ENCODE measurements around the gene HOXA9.

HOXA9 gene

GRCh38 chr7:27139334-27140125, 25.8 kb downstream of the HOXA9 start:
- H3K4me1 Mint-ChIP-seq = peaks cover 2% of the 10 kb centered on the region
- H3K36me3 Mint-ChIP-seq = no peaks in the 10 kb centered on the region
- ATAC-seq (ENCODE audit: low read depth) = no peak
- no peak overlapping the region for H3K4me3 Mint-ChIP-seq
- H3K27me3 Mint-ChIP-seq = peaks cover 9% of the 10 kb centered on the region
- H3K9me3 Mint-ChIP-seq = no peaks in the 10 kb centered on the region
- DNase-seq (ENCODE audit: low spot score in 2 of 2) = no peak
- H3K27ac Mint-ChIP-seq = no peak overlapping the region

- Mint-ChIP-seq H3K4me3 (no peak overlapping the region), H3K27ac (no peak overlapping the region), H3K27me3 (peaks cover 13% of the 10 kb centered on the region), H3K4me1 (peaks cover 2% of the 10 kb centered on the region), H3K9me3 (no peaks in the 10 kb centered on the region), H3K36me3 (no peaks in the 10 kb centered on the region)
- DNase-seq (ENCODE audit: low spot score in 2 of 2) = no peak
- no peak for ATAC-seq (ENCODE audit: low read depth)
Measured at GRCh38 chr7:27138985-27139333, 26.4 kb downstream of the HOXA9 start.

- peaks cover 17% of the 10 kb centered on the region for H3K27me3 Mint-ChIP-seq
- no peak overlapping the region for H3K27ac Mint-ChIP-seq
- no peaks in the 10 kb centered on the region for H3K9me3 Mint-ChIP-seq
- no peaks in the 10 kb centered on the region for H3K36me3 Mint-ChIP-seq
- DNase-seq (ENCODE audit: low spot score in 2 of 2) (no peak), ATAC-seq (ENCODE audit: low read depth) (no peak)
- peaks cover 2% of the 10 kb centered on the region for H3K4me1 Mint-ChIP-seq
- no peak overlapping the region for H3K4me3 Mint-ChIP-seq
Measured at GRCh38 chr7:27138472-27138871, 26.9 kb downstream of the HOXA9 start.

- no peak overlapping the region for H3K4me3 Mint-ChIP-seq
- H3K27me3 Mint-ChIP-seq = peaks cover 16% of the 10 kb centered on the region
- H3K36me3 Mint-ChIP-seq = no peaks in the 10 kb centered on the region
- H3K4me1 Mint-ChIP-seq = peaks cover 2% of the 10 kb centered on the region
- no peak overlapping the region for H3K27ac Mint-ChIP-seq
- DNase-seq (ENCODE audit: low spot score in 2 of 2) = no peak
- no peaks in the 10 kb centered on the region for H3K9me3 Mint-ChIP-seq
- ATAC-seq (ENCODE audit: low read depth) = no peak
Measured at GRCh38 chr7:27137640-27138315, 27.6 kb downstream of the HOXA9 start.

- H3K27ac Mint-ChIP-seq = no peak overlapping the region
- H3K4me3 Mint-ChIP-seq = no peak overlapping the region
- H3K27me3 Mint-ChIP-seq = peaks cover 12% of the 10 kb centered on the region
- H3K4me1 Mint-ChIP-seq = no peaks in the 10 kb centered on the region
- DNase-seq (ENCODE audit: low spot score in 2 of 2) = no peak
- H3K36me3 Mint-ChIP-seq = no peaks in the 10 kb centered on the region
- no peak for ATAC-seq (ENCODE audit: low read depth)
- H3K9me3 Mint-ChIP-seq = no peaks in the 10 kb centered on the region
Measured at GRCh38 chr7:27134392-27134791, 30.9 kb downstream of the HOXA9 start.

GRCh38 chr7:27133409-27134231, 31.7 kb downstream of the HOXA9 start:
- Mint-ChIP-seq H3K27ac (no peak overlapping the region), H3K27me3 (peaks cover 16% of the 10 kb centered on the region), H3K4me3 (no peak overlapping the region), H3K36me3 (peaks cover 2% of the 10 kb centered on the region), H3K9me3 (peaks cover 2% of the 10 kb centered on the region), H3K4me1 (no peaks in the 10 kb centered on the region)
- DNase-seq (ENCODE audit: low spot score in 2 of 2) (no peak), ATAC-seq (ENCODE audit: low read depth) (no peak)

GRCh38 chr7:27132978-27133377, 32.4 kb downstream of the HOXA9 start:
- ATAC-seq (ENCODE audit: low read depth) (no peak), DNase-seq (ENCODE audit: low spot score in 2 of 2) (no peak)
- peaks cover 2% of the 10 kb centered on the region for H3K9me3 Mint-ChIP-seq
- peaks cover 2% of the 10 kb centered on the region for H3K36me3 Mint-ChIP-seq
- no peak overlapping the region for H3K4me3 Mint-ChIP-seq
- H3K27ac Mint-ChIP-seq = no peak overlapping the region
- H3K4me1 Mint-ChIP-seq = no peaks in the 10 kb centered on the region
- peaks cover 17% of the 10 kb centered on the region for H3K27me3 Mint-ChIP-seq

GRCh38 chr7:27132214-27132613, 33.1 kb downstream of the HOXA9 start:
- Mint-ChIP-seq H3K4me1 (no peaks in the 10 kb centered on the region), H3K27me3 (peaks cover 17% of the 10 kb centered on the region), H3K27ac (no peak overlapping the region), H3K36me3 (peaks cover 2% of the 10 kb centered on the region), H3K9me3 (peaks cover 2% of the 10 kb centered on the region), H3K4me3 (no peak overlapping the region)
- DNase-seq (ENCODE audit: low spot score in 2 of 2) = no peak
- no peak for ATAC-seq (ENCODE audit: low read depth)

- Mint-ChIP-seq H3K4me3 (peak overlapping the region; percentile 51), H3K4me1 (no peaks in the 10 kb centered on the region), H3K27me3 (peaks cover 17% of the 10 kb centered on the region), H3K27ac (no peak overlapping the region), H3K9me3 (peaks cover 2% of the 10 kb centered on the region), H3K36me3 (peaks cover 2% of the 10 kb centered on the region)
- DNase-seq (ENCODE audit: low spot score in 2 of 2) = no peak
- ATAC-seq (ENCODE audit: low read depth) = no peak
Measured at GRCh38 chr7:27131390-27131819, 33.9 kb downstream of the HOXA9 start.

GRCh38 chr7:27130540-27131389, 34.6 kb downstream of the HOXA9 start, which contains the start of gene HOXA4:
TSS of gene HOXA4 (minus strand) at chr7:27130757. CDS start at chr7:27130733, 24 bp downstream.
- H3K9me3 Mint-ChIP-seq = peaks cover 2% of the 10 kb centered on the region
- no peaks in the 10 kb centered on the region for H3K4me1 Mint-ChIP-seq
- H3K36me3 Mint-ChIP-seq = peaks cover 2% of the 10 kb centered on the region
- ATAC-seq (ENCODE audit: low read depth) (peak; percentile 90), DNase-seq (ENCODE audit: low spot score in 2 of 2) (peak; percentile 40 to 61)
- H3K27me3 Mint-ChIP-seq = peaks cover 18% of the 10 kb centered on the region
- H3K27ac Mint-ChIP-seq = no peak within 1 kb of the TSS
- peak within 1 kb of the TSS; percentile 51 for H3K4me3 Mint-ChIP-seq

- Mint-ChIP-seq H3K9me3 (peaks cover 2% of the 10 kb centered on the region), H3K4me3 (no peak overlapping the region), H3K27ac (no peak overlapping the region), H3K36me3 (peaks cover 2% of the 10 kb centered on the region), H3K27me3 (peaks cover 20% of the 10 kb centered on the region), H3K4me1 (no peaks in the 10 kb centered on the region)
- DNase-seq (ENCODE audit: low spot score in 2 of 2) (peak in 1 of 2 donors; percentile 18), ATAC-seq (ENCODE audit: low read depth) (peak; percentile 33)
Measured at GRCh38 chr7:27129729-27130539, 35.4 kb downstream of the HOXA9 start.

GRCh38 chr7:27128776-27129728, 36.3 kb downstream of the HOXA9 start:
- ATAC-seq (ENCODE audit: low read depth) (no peak), DNase-seq (ENCODE audit: low spot score in 2 of 2) (no peak)
- H3K27me3 Mint-ChIP-seq = peaks cover 16% of the 10 kb centered on the region
- peaks cover 2% of the 10 kb centered on the region for H3K36me3 Mint-ChIP-seq
- no peak overlapping the region for H3K27ac Mint-ChIP-seq
- H3K4me3 Mint-ChIP-seq = peak overlapping the region; percentile 25
- no peaks in the 10 kb centered on the region for H3K4me1 Mint-ChIP-seq
- peaks cover 2% of the 10 kb centered on the region for H3K9me3 Mint-ChIP-seq
